HEK293 (cell line): ENCODE data around the gene KY.

Experiments
- CTCF ChIA-PET: fragments of 350-600 bp; formaldehyde crosslinking; extraction: SDS; loops from one replicate; lab custom pipeline; 2021; ENCODE audit warnings: antibody characterized with exemption; lab: Yijun Ruan, JAX
- POLR2A ChIA-PET: fragments of 300-600 bp; formaldehyde crosslinking; extraction: SDS; loops from one replicate; lab custom pipeline; 2020; ENCODE audit warnings: antibody characterized with exemption, inconsistent platforms; lab: Yijun Ruan, JAX
- H3K27ac ChIP-seq: fragments of 200-500 bp; sonication (Bioruptor generic); 2 replicates; pipeline ENCODE4 v1.5.1; 2014; ENCODE audit warnings: low read depth, low read length, control low read depth, inconsistent platforms; ENCODE audit errors: extremely low read depth
- H3K36me3 ChIP-seq, 2 experiments: fragments of 200-500 bp in 1 of 2; sonication (Bioruptor generic) in 1 of 2; 1 replicate in 1 of 2; 2 replicates in 1 of 2; pipeline ENCODE4 v1.5.1; 2014 to 2017; ENCODE audit warnings: inconsistent platforms in 2 of 2, low read length in 2 of 2; ENCODE audit not compliant: control insufficient read depth in 2 of 2, insufficient read depth in 1 of 2
- H3K4me1 ChIP-seq: fragments of 200-500 bp; sonication (Bioruptor generic); 2 replicates; pipeline ENCODE4 v1.5.1; 2014; ENCODE audit warnings: mild to moderate bottlenecking, low read length, inconsistent platforms; ENCODE audit not compliant: control insufficient read depth, insufficient read depth
- H3K4me3 ChIP-seq: 2 replicates; pipeline ENCODE4 v1.5.1; 2011; ENCODE audit warnings: low read depth, mild to moderate bottlenecking, control low read depth, low read length, moderate library complexity
- H3K9me3 ChIP-seq: fragments of 200-500 bp; sonication (Bioruptor generic); 2 replicates; pipeline ENCODE4 v1.5.1; 2014; ENCODE audit warnings: low read depth, low read length, inconsistent platforms; ENCODE audit not compliant: control insufficient read depth, insufficient read depth
- BCL11A ChIP-seq: fragments of 450-650 bp; formaldehyde crosslinking; IDR thresholded peaks from 2 replicates; pipeline ENCODE4 v1.5.1; 2016; ENCODE audit warnings: low read depth, missing biosample characterization, missing genetic modification characterization
- EGR2 ChIP-seq: fragments of 450-650 bp; formaldehyde crosslinking; IDR thresholded peaks from 2 replicates; pipeline ENCODE4 v1.5.1; 2016; ENCODE audit warnings: low read depth, missing biosample characterization, missing genetic modification characterization
- GLIS1 ChIP-seq: fragments of 450-650 bp; formaldehyde crosslinking; IDR thresholded peaks from 2 replicates; pipeline ENCODE4 v1.5.1; 2016; ENCODE audit warnings: missing biosample characterization, missing genetic modification characterization
- HOXD13 ChIP-seq: sonication (generic); formaldehyde crosslinking; IDR thresholded peaks from 2 replicates; pipeline ENCODE4 v1.8.0; 2022; ENCODE audit warnings: missing genetic modification reagents, borderline replicate concordance
- KLF1 ChIP-seq: fragments of 450-650 bp; formaldehyde crosslinking; IDR thresholded peaks from 2 replicates; pipeline ENCODE4 v1.5.1; 2016; ENCODE audit warnings: missing biosample characterization, missing genetic modification characterization
- KLF10 ChIP-seq: fragments of 450-650 bp; IDR thresholded peaks from 2 replicates; pipeline ENCODE4 v1.5.1; 2018; ENCODE audit warnings: missing biosample characterization, mild to moderate bottlenecking, missing genetic modification characterization
- KLF16 ChIP-seq: fragments of 450-650 bp; formaldehyde crosslinking; IDR thresholded peaks from 2 replicates; pipeline ENCODE4 v1.5.1; 2017; ENCODE audit warnings: missing biosample characterization, missing genetic modification characterization
- MZF1 ChIP-seq: fragments of 450-650 bp; formaldehyde crosslinking; IDR thresholded peaks from 2 replicates; pipeline ENCODE4 v1.5.1; 2017; ENCODE audit warnings: missing biosample characterization, missing genetic modification characterization, borderline replicate concordance
- PRDM10 ChIP-seq: fragments of 450-650 bp; formaldehyde crosslinking; IDR thresholded peaks from 2 replicates; pipeline ENCODE4 v1.5.1; 2016; ENCODE audit warnings: missing biosample characterization, missing genetic modification characterization
- SCRT1 ChIP-seq: fragments of 450-650 bp; formaldehyde crosslinking; IDR thresholded peaks from 2 replicates; pipeline ENCODE4 v1.5.1; 2016; ENCODE audit warnings: missing biosample characterization, missing genetic modification characterization, borderline replicate concordance
- ZFP3 ChIP-seq: fragments of 450-650 bp; formaldehyde crosslinking; IDR thresholded peaks from 2 replicates; pipeline ENCODE4 v1.5.1; 2016; ENCODE audit warnings: low read depth, missing biosample characterization, missing genetic modification characterization
- ZNF138 ChIP-seq: fragments of 450-650 bp; formaldehyde crosslinking; IDR thresholded peaks from 2 replicates; pipeline ENCODE4 v1.5.1; 2016; ENCODE audit warnings: missing biosample characterization, missing genetic modification characterization, borderline replicate concordance
- ZNF140 ChIP-seq: fragments of 450-650 bp; formaldehyde crosslinking; IDR thresholded peaks from 2 replicates; pipeline ENCODE4 v1.5.1; 2016; ENCODE audit warnings: missing biosample characterization, missing genetic modification characterization
- ZNF214 ChIP-seq: fragments of 450-650 bp; formaldehyde crosslinking; IDR thresholded peaks from 2 replicates; pipeline ENCODE4 v1.5.1; 2017; ENCODE audit warnings: missing biosample characterization, mild to moderate bottlenecking, missing genetic modification characterization, borderline replicate concordance
- ZNF266 ChIP-seq: fragments of 450-650 bp; formaldehyde crosslinking; IDR thresholded peaks from 2 replicates; pipeline ENCODE4 v1.5.1; 2016; ENCODE audit warnings: missing biosample characterization, missing genetic modification characterization, low read depth
- ZNF324 ChIP-seq: fragments of 450-650 bp; formaldehyde crosslinking; IDR thresholded peaks from 2 replicates; pipeline ENCODE4 v1.5.1; 2016; ENCODE audit warnings: missing biosample characterization, missing genetic modification characterization
- ZNF404 ChIP-seq: fragments of 450-650 bp; formaldehyde crosslinking; IDR thresholded peaks from 2 replicates; pipeline ENCODE4 v1.5.1; 2017; ENCODE audit warnings: missing biosample characterization, missing genetic modification characterization
- ZNF473 ChIP-seq: fragments of 450-650 bp; formaldehyde crosslinking; IDR thresholded peaks from 2 replicates; pipeline ENCODE4 v1.5.1; 2017; ENCODE audit warnings: missing biosample characterization, missing genetic modification characterization
- ZNF747 ChIP-seq: fragments of 450-650 bp; formaldehyde crosslinking; IDR thresholded peaks from 2 replicates; pipeline ENCODE4 v1.5.1; 2016; ENCODE audit warnings: missing biosample characterization, missing genetic modification characterization
- ZNF792 ChIP-seq: fragments of 450-650 bp; formaldehyde crosslinking; IDR thresholded peaks from 2 replicates; pipeline ENCODE4 v1.5.1; 2016; ENCODE audit warnings: missing biosample characterization, missing genetic modification characterization
- ZNF843 ChIP-seq: fragments of 450-650 bp; formaldehyde crosslinking; IDR thresholded peaks from 2 replicates; pipeline ENCODE4 v1.5.1; 2016; ENCODE audit warnings: missing biosample characterization, missing genetic modification characterization
- ZSCAN30 ChIP-seq: fragments of 450-650 bp; IDR thresholded peaks from 2 replicates; pipeline ENCODE4 v1.5.1; 2018; ENCODE audit warnings: missing biosample characterization, mild to moderate bottlenecking, missing genetic modification characterization, moderate library complexity
- TF ChIP-seq, protein P1 (sequence below): fragments of 450-650 bp; formaldehyde crosslinking; IDR thresholded peaks from 2 replicates; pipeline ENCODE4 v1.5.1; 2016; ENCODE audit warnings: missing biosample characterization, missing genetic modification characterization, low read depth
- TF ChIP-seq, protein P2 (sequence below): fragments of 450-650 bp; IDR thresholded peaks from 2 replicates; pipeline ENCODE4 v1.5.1; 2018; ENCODE audit warnings: missing biosample characterization, missing genetic modification characterization

KY gene

DNA sequence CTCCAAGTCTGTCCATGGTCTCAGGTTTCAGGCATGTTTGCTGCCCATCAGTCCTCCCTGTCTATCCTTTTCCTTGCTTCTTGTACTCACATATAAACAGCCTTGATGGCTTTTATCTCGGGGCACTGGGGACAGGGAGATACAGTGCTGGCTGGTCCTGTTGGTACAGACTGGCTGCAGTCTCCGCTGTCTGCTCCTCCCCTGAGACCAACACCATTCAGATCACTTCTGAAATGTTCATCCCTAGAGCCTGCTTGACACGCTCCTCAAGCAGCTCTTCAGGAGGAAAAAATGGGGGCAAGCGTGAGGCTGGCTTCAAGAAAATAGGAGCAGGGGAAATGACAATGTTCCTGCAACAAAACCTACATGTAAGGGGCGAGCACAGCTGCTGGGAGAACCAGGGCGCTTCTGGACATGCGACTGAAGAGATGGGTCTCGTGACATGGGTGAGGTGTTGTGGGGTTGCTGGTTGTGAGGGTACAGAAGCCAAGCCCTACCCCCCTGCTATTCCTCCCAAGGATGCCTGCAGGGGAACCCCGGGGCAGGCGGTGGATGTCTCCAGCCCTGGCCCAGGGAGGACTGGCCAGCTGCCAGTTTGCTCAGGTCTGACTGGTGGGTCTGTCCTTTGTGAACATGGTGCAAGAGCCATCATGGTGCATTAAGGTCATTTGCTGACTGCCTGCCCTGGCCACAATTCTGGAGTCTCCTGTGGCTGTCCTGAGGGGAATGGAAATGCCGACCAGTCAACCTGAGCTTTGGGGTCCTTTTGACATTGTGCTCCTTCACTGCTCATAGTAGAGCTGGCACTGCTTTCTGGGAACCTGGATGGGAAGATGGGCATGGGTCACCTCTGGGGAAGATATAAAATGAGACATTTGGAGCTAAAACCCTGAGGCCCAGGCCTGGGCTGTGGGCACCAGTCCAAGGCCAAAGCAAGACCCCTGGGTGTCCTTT, 40.1 kb downstream of the KY start:
- H3K27ac ChIP-seq = no peak overlapping the region
- no peak overlapping the region for H3K4me3 ChIP-seq
- no peaks in the 10 kb centered on the region for H3K4me1 ChIP-seq
- TF ChIP-seq HOXD13 (CRISPR knock-in tag) (no peak), EGR2 (tag by site-specific recombination) (no peak), ZNF843 (tag by site-specific recombination) (no peak), PRDM10 (tag by site-specific recombination) (no peak), ZNF324 (no peak), ZNF140 (no peak), ZNF138 (tag by site-specific recombination) (no peak), ZNF214 (tag by site-specific recombination) (no peak), ZNF747 (tag by site-specific recombination) (no peak), ZNF266 (no peak), ZNF792 (tag by site-specific recombination) (no peak), ZNF404 (tag by site-specific recombination) (no peak), ZSCAN30 (tag by site-specific recombination) (no peak), ZFP3 (tag by site-specific recombination) (no peak)
- TF ChIP-seq, protein P1, sequence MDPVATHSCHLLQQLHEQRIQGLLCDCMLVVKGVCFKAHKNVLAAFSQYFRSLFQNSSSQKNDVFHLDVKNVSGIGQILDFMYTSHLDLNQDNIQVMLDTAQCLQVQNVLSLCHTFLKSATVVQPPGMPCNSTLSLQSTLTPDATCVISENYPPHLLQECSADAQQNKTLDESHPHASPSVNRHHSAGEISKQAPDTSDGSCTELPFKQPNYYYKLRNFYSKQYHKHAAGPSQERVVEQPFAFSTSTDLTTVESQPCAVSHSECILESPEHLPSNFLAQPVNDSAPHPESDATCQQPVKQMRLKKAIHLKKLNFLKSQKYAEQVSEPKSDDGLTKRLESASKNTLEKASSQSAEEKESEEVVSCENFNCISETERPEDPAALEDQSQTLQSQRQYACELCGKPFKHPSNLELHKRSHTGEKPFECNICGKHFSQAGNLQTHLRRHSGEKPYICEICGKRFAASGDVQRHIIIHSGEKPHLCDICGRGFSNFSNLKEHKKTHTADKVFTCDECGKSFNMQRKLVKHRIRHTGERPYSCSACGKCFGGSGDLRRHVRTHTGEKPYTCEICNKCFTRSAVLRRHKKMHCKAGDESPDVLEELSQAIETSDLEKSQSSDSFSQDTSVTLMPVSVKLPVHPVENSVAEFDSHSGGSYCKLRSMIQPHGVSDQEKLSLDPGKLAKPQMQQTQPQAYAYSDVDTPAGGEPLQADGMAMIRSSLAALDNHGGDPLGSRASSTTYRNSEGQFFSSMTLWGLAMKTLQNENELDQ (tag by site-specific recombination) = no peak
- TF ChIP-seq, all 188 proteins: peak for 0
- Histone ChIP-seq H3K36me3 (no peaks in the 10 kb centered on the region), H3K9me3 (no peaks in the 10 kb centered on the region)
- POLR2A ChIA-PET = no interaction called here
- CTCF ChIA-PET = interaction anchor here (0.6 to 1.3 kb wide), 2 partner anchors 10 to 783 kb away, joined by 3 to 6 read pairs; no protein-coding TSS in a partner anchor

GRCh38 chr3:134609821-134610431, 40.9 kb downstream of the KY start:
- Histone ChIP-seq H3K4me1 (no peaks in the 10 kb centered on the region), H3K36me3 (no peaks in the 10 kb centered on the region), H3K9me3 (no peaks in the 10 kb centered on the region), H3K27ac (no peak overlapping the region), H3K4me3 (no peak overlapping the region)
- ChIA-PET POLR2A (no interaction called here), CTCF (interaction anchor here (0.6 to 1.3 kb wide), 2 partner anchors 9 to 782 kb away, joined by 3 to 6 read pairs; no protein-coding TSS in a partner anchor)
- no peak for TF ChIP-seq BCL11A
- no peak for TF ChIP-seq ZNF404 (tag by site-specific recombination)
- TF ChIP-seq, protein P2, sequence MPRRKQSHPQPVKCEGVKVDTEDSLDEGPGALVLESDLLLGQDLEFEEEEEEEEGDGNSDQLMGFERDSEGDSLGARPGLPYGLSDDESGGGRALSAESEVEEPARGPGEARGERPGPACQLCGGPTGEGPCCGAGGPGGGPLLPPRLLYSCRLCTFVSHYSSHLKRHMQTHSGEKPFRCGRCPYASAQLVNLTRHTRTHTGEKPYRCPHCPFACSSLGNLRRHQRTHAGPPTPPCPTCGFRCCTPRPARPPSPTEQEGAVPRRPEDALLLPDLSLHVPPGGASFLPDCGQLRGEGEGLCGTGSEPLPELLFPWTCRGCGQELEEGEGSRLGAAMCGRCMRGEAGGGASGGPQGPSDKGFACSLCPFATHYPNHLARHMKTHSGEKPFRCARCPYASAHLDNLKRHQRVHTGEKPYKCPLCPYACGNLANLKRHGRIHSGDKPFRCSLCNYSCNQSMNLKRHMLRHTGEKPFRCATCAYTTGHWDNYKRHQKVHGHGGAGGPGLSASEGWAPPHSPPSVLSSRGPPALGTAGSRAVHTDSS = no peak
- no peak for TF ChIP-seq ZNF843 (tag by site-specific recombination)
- no peak for TF ChIP-seq ZNF473 (tag by site-specific recombination)
- TF ChIP-seq SCRT1 (tag by site-specific recombination) = no peak
- TF ChIP-seq KLF1 (tag by site-specific recombination) = no peak
- TF ChIP-seq GLIS1 = no peak
- no peak for TF ChIP-seq KLF16
- no peak for TF ChIP-seq MZF1 (tag by site-specific recombination)
- no peak for TF ChIP-seq KLF10
